ENCODE results near the gene SCAI. TPM values are rescaled to one million over a fixed set of nuclear protein-coding genes. Genes with fewer than 3 reads are reported as not detected.
"Not testable (repeated sequence)": the region's sequence is repeated elsewhere in the genome, so short reads cannot be mapped to it uniquely, and the experiment has no call there.

The SCAI gene
- total and polyA plus RNA-seq, 10 donors = 1.6 to 19.6 (median 7.5) TPM

GRCh38 chr9:125038166-125038565, 105.2 kb downstream of the SCAI start:
- 72 to 80% (median 78%) methylated on average over 2 of the region's 2 CpGs for WGBS, 5 donors
- H3K4me3 ChIP-seq = no peak overlapping the region
- H3K36me3 ChIP-seq = no peaks in the 10 kb centered on the region
- TF ChIP-seq CTCF (IDR thresholded peaks at IDR 0.05 in 8 of 11, conservative IDR thresholded peaks at IDR 0.05 in 3 of 11) (no peak), POLR2A (IDR thresholded peaks at IDR 0.05) (no peak), POLR2AphosphoS5 (IDR thresholded peaks at IDR 0.05) (no peak)
- no peaks in the 10 kb centered on the region for H3K27me3 ChIP-seq (replicated peaks in 1 of 7)
- H3K27ac ChIP-seq = no peak overlapping the region
- no peaks in the 10 kb centered on the region for H3K4me1 ChIP-seq
- no peak for DNase-seq
- intact Hi-C loops (cut with DNase I; ENCODE audit: low total_unique reads) = no loop called here
- H3K9me3 ChIP-seq = no peaks in the 10 kb centered on the region

DNA sequence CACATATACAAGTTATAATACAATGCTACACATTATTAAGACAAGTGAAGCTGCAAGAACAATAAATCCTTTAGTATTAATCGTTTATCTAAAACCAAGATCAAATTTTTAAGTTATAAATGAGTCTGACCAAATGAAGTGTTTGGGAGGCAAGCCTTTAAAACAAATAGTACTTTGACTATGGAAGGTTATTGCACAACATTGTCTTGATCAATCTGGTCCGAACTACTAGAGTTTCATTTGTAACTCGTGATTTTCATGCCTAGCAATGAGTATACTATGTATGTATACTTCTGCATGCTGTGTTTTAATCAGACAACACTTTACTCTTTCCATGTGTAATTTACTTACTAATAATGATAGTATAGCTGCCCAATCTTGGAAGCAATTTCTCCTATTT, 115.3 kb downstream of the SCAI start:
- Histone ChIP-seq H3K9me3 (no peaks in the 10 kb centered on the region), H3K4me3 (no peak overlapping the region), H3K27me3 (replicated peaks in 1 of 7) (no peaks in the 10 kb centered on the region), H3K4me1 (no peaks in the 10 kb centered on the region), H3K36me3 (peaks cover 0 to 58% (median 7%) of the 10 kb centered on the region in 6 donors), H3K27ac (no peak overlapping the region)
- TF ChIP-seq CTCF (IDR thresholded peaks at IDR 0.05 in 8 of 11, conservative IDR thresholded peaks at IDR 0.05 in 3 of 11) (no peak), POLR2AphosphoS5 (IDR thresholded peaks at IDR 0.05) (no peak)
- DNase-seq = no peak
- WGBS, 5 donors = 86 to 98% (median 94%) methylated on average over 3 of the region's 3 CpGs
- intact Hi-C loops (cut with DNase I; ENCODE audit: low total_unique reads) = no loop called here

DNA sequence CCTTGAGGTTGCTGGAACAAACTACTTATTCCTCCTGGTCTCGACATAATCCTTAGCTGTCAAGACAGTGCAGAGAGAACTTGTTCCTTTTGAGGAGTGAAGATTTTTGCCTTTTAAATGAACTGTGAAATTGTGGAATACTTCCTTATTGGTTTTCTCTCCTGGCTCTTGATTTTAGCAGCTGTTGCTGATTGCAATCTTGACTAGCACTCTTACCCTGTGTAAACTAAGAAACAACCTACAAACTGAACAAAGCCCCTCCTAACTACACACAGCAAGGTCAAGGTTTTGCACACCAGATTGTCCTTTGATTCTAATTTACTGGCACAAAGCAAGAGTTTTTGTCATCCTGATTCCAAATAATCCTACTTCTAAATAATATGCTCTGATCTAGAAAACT, 118.4 kb downstream of the SCAI start:
- no peak overlapping the region for H3K27ac ChIP-seq

DNA sequence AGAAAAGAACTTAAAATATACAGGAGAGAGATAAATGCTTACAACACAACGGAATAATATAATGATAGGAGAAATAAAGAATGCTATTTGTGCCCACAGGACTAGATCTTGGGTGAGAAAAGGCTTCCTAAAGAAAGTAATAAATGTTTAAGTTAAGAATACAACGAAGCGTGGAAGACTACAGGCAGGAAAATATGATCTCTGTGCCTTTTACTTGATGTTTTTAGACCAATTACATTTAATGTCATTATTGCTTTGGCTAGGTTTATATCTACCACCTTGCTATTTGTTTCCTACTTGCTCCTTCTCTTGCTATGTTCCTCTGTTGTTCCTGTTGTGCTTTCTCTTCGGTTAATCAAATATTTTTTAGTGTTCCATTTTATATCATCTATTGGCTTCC, 122.3 kb downstream of the SCAI start:
- 96 to 98% (median 98%) methylated on average over 4 of the region's 4 CpGs for WGBS, 5 donors
- Histone ChIP-seq H3K36me3 (peaks cover 0 to 46% (median 11%) of the 10 kb centered on the region in 6 donors), H3K4me1 (no peaks in the 10 kb centered on the region), H3K27me3 (replicated peaks in 1 of 7) (no peaks in the 10 kb centered on the region), H3K27ac (no peak overlapping the region), H3K4me3 (no peak overlapping the region), H3K9me3 (no peaks in the 10 kb centered on the region)
- no peak for DNase-seq
- TF ChIP-seq POLR2A (IDR thresholded peaks at IDR 0.05) (no peak), POLR2AphosphoS5 (IDR thresholded peaks at IDR 0.05) (no peak), CTCF (IDR thresholded peaks at IDR 0.05 in 8 of 11, conservative IDR thresholded peaks at IDR 0.05 in 3 of 11) (no peak)
- intact Hi-C loops (cut with DNase I; ENCODE audit: low total_unique reads) = no loop called here

More for the DNA sequence above, 118.4 kb downstream of the SCAI start:
- intact Hi-C loops (cut with DNase I; ENCODE audit: low total_unique reads) = no loop called here
- WGBS, 5 donors = 81 to 93% (median 89%) methylated on average over 1 of the region's 1 CpG
- Histone ChIP-seq H3K4me1 (no peaks in the 10 kb centered on the region), H3K36me3 (peaks cover 0 to 63% (median 9%) of the 10 kb centered on the region in 6 donors), H3K9me3 (no peaks in the 10 kb centered on the region), H3K4me3 (no peak overlapping the region), H3K27me3 (replicated peaks in 1 of 7) (no peaks in the 10 kb centered on the region)
- TF ChIP-seq POLR2AphosphoS5 (IDR thresholded peaks at IDR 0.05) (no peak), CTCF (IDR thresholded peaks at IDR 0.05 in 8 of 11, conservative IDR thresholded peaks at IDR 0.05 in 3 of 11) (no peak), POLR2A (IDR thresholded peaks at IDR 0.05) (no peak)
- no peak for DNase-seq

- H3K4me1 ChIP-seq; H3K9me3 ChIP-seq; intact Hi-C loops (cut with DNase I; ENCODE audit: low total_unique reads); DNase-seq; H3K27ac ChIP-seq; H3K27me3 ChIP-seq (replicated peaks in 1 of 7); H3K4me3 ChIP-seq: not testable (repeated sequence)
- peaks cover 0 to 23% (median 5%) of the 10 kb centered on the region in 6 donors for H3K36me3 ChIP-seq
- WGBS, 5 donors = 82 to 94% (median 92%) methylated on average over 3 to 5 of the region's 5 CpGs
These were observed 127.7 kb downstream of the SCAI start for GRCh38 chr9:125015655-125016054.

DNA sequence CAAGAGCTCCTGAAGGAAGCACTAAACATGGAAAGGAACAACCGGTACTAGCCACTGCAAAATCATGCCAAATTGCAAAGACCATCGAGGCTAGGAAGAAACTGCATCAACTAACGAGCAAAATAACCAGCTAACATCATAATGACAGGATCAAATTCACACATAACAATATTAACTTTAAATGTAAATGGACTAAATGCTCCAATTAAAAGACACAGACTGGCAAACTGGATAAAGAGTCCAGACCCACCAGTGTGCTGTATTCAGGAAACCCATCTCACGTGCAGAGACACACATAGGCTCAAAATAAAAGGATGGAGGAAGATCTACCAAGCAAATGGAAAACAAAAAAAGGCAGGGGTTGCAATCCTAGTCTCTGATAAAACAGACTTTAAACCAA, 131.3 kb downstream of the SCAI start:
- DNase-seq; H3K4me1 ChIP-seq; H3K27me3 ChIP-seq (replicated peaks in 1 of 7); intact Hi-C loops (cut with DNase I; ENCODE audit: low total_unique reads); H3K27ac ChIP-seq; H3K9me3 ChIP-seq; H3K4me3 ChIP-seq: not testable (repeated sequence)
- peaks cover 0 to 22% (median 10%) of the 10 kb centered on the region in 6 donors for H3K36me3 ChIP-seq
- 95 to 100% (median 97%) methylated on average over 3 to 4 of the region's 4 CpGs for WGBS, 5 donors

All from spleen (tissue), 11 donors.